ENCODE data around the gene PLPP1.

Gene PLPP1

DNA sequence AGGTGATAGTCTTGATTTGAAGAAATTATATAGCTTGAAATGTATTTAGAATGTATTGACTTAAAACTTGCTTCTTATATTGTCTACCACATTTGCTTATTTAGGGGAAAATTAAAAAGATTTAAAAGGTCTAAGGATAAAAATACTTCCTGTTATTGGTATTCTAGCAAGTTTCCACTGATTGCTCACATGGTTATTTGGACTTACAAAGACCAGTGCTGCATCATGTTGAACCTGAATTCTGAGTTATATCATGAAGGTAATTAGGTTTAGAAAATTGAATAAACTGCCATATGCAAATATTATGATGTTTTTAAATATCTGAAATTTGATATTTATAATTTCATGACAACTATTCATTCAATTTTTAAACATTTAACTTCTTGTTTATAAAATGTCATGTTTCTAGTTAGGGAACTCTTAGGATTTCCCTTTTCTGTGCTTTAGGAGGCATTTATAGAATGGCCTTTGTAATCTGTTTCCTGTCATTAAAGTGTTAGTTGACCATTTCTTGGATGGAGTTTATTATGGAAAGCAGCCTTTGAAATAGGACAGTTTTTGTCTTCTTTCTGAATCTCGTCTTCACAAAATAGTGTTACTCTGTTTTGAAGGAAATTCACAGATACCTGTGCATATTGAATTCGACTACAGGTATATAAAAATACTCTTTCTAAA is 141.1 kb downstream of the PLPP1 start:
- DNase-seq: no peak

DNA sequence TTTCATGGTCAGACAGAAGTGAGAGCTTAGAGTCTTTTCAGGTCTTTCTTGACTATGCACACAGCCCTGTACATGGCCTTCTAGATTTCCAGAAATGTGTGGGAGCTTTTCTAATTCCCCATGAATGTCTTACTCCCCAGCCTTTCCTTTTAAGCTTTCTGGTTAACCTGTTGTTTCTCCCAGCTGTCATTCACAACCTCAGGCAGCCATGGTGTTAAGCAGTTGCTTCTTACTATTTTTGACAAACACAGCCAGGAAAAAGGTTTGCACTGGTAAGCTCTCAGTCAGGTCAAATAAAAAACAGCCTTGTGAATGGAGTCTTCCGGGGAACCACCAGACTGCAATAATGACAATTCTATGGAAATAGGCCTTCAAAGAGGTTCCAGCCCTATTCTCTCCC is 142.1 kb downstream of the PLPP1 start:
- no peak for DNase-seq

DNA sequence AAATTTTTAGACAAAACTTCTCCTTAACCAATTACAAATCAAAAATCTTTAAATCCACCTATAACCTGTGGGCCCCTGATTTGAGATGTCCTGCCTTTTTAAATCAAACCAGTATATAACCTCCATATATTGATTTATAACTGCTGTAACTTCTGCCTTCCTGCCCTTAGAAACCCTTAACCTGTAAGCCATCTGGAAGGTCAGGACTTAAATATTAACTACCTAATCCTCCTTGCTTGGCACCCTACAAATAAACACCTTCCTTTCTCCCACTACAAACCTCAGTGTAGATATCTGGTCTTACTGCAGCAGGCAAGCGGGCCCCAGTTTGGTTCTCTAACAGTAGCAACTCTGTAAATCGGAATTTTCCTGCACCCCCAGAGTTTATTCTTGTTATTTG is 143.1 kb downstream of the PLPP1 start:
- DNase-seq: no peak

DNA sequence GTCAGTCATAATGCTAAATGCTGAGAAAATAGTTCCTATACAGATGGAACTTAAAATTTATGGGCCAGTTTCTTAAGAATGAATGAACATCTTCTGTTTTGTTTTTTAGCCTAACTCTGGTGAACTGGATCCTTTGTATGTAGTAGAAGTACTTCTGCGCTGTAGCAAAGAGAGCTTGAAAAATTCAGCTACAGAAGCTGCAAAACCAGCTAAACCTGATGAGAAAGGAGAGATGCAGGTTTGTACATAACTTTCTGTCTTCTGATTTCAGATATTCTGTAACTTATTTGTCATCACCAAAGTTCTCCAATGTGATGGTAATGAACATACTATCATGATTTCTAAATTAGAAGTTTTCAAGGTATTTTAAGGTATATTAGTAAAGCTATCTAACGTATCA is 146.9 kb downstream of the PLPP1 start:
- DNase-seq: no peak

DNA sequence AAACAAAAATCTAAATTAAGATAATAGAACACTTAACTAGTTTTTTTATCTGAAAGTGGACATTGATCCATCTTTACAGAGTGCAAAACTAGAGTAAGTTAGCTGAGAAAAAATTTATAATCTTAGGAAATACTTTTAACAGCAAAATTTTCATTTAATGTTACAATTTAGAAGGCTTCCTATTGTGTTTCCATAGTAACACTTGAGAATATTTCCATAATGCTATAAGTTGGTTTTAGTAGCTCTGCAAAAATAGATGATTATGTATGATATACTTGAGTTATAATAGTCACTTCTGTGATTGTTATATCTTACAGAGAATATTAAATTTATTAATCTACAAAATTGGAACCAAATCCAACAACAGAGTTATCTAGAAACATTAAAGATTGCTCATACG is 148.4 kb downstream of the PLPP1 start:
- no peak for DNase-seq

DNA sequence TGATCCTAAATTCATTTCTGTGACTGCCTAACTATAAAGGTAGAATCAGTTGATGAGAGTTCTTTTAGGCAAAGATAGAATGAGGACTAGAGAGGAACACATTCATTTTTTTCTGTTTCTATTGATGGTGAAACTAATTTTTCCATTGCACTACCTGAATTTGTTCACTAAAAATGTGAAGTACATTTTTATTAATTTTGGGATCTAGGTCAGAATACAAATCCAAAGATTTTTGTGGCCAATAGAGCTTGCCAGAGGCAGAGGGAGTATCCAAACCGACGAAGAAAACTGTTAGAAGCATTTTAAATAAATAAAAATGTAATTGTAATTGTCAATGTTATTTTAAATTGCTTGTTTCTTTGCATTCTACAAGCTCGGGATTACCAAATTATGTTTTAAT is 148.9 kb downstream of the PLPP1 start:
- no peak for DNase-seq

DNA sequence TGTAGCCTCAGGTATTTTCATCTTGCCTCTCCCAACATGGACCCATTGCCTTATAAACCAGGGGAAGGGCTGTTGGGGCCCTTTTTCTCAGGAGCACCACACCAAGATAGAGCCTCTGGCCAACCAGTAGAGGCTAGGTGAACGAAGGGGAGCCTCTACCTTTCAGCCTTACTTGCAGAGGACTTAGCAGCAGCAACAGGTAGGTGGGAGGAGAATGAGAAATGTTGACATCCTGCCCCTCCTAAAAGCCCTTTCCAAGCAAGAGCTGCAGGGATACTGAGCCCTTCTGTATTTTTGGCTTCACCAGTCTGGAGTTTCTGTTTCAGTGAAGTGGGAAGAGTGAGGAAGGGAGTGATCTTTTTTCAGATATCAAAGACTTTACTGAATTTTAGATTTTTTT is 149.5 kb downstream of the PLPP1 start:
- no peak for DNase-seq

DNA sequence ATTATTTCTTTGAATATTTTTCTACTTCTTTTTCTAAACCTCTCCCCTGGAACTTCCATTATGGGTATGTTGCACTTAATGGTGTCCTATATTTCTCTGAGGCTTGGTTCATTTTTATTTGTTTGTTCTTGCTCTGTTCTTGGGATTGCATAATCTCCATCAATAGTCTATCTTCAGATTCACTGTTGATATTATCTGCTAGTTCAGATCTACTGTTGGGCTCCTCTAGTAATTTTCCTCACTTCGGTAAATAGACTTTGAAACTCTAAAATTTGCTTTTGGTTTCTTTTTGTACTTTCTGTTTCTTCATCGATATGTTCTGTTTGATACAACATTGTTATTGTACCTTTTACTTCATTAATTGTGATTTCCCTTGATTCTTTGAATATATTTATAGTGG is 150.7 kb downstream of the PLPP1 start:
- DNase-seq: no peak

DNA sequence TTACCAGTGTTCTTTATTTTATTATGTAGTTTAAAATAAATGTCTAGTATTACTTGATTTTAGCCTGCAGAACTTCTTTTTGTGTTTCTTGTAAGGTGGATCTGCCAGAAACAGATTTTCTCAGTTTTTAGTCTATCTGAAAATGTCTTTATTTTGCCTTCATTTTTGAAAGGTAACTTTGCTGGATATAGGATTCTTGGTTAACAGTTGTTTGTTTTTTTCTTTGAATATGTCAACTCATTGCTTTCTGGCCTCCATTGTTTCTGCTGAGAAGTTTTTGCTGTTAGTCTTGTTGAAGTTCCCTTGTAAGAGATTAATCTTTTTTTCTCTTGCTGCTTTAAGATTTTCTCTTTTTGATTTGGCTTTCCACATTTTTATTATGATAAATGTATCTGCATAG is 151.5 kb downstream of the PLPP1 start:
- DNase-seq: no peak

DNA sequence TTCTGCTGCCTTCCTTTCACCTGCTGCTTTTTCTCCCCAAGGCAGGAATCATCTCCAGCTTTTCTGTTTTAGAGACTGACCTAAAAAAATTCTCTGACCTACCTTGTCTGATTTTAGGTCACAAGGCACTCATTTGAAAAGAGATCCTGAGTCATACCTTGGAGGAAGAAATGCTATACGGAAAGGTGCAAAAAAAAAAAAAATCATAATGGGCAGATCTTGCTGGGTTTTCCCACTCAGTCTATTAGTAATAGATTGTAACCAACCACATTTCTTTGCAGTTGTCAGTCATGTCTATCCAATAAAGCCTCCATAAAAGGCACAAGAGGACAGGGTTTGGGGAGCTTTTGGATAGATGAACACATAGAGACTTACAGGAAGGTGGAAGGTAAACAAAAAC is 157.0 kb downstream of the PLPP1 start:
- no peak for DNase-seq

All from NCI-H2107 (cell line).